NK-92 treated with Interleukin-12 subunit alpha and Interleukin-12 subunit beta, amount 100 ng/mL, for 24 hours (cell line): ENCODE results near the gene IQSEC3.

Experiments used
- DNase-seq: peaks from one replicate; lab custom pipeline; 2025; lab: John Stamatoyannopoulos, UW

Gene IQSEC3

DNA sequence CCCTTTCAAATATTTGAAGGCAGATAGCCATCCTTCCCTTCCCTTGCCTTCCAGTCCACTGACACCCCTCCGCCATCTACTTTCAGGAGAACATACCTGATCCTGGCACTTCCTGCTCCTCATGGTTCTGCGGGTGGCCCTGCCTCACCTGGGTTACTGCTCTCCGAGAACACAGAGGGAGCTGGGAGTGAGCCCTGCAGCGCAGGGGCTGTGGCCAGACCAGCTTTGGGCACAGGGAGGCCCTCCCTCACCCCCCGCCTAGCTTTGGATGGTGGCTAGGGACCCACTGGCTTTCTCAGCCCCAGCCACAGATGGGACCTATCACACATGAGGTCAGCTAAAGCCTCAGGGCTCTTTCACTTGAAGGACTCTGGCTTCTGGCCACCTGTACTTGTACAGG is 12.4 kb downstream of the IQSEC3 start:
- no peak for DNase-seq

DNA sequence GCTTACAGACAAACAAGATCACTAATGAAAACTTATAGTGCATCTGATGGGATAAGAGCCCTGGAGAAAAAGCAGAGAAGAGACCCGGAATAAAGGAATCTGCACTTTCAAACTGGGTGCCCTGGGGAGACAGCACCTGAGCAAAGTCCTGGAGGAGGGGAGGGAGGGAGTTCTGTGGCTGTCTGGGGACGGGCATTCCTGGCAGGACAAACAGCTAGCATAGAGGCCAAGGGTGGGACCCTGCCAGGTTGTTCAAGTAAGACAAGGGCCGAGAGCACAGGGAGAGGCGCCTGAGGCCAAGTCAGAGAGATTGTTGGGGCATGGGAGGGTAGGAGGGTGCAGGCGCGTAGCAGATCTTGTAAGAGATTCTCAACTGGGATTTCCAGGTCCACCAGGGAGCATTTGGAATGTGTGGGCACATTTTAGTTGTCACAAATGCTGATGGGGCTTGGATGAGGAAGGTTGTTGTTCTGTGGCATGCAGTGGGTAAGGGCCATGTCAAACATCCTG is 14.2 kb downstream of the IQSEC3 start:
- no peak for DNase-seq

DNA sequence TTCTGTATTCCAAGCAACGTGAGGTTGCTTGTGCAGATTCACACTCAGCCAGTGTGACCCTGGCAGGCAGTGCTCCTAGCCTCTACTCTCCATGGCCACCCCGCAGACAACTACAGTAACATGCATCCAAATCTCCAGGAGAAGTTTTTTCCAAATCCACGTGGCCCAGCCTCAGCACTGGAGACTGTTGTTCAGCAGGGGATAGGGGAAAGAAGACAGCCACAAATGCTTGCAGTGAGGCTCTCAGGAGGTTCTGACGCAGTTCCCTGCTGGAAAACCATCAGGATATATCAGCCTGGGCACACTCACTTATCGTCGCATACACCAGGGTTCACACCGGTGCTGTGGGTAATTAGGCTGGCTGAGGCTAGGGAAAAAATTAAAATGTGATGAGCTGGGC is 16.2 kb downstream of the IQSEC3 start:
- DNase-seq: no peak

DNA sequence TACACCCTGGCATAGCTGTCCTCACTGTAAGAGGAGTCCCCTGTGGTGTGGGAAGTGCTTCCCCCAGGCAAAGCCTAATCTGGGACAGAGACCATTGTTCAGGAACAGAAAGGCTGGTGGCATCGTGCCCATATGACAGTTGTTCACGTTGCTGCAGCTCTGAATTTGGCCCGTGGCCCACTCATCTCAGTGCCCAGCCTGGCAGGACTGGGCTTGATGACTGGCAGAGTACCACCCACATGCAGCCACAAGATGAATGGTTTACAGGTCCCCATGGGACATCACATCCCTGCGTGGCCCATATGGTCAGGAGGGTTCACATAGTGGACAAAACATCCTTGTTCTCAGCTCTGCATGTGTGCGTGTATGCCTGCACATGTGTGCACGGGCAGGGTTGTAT is 17.5 kb downstream of the IQSEC3 start:
- DNase-seq: no peak

DNA sequence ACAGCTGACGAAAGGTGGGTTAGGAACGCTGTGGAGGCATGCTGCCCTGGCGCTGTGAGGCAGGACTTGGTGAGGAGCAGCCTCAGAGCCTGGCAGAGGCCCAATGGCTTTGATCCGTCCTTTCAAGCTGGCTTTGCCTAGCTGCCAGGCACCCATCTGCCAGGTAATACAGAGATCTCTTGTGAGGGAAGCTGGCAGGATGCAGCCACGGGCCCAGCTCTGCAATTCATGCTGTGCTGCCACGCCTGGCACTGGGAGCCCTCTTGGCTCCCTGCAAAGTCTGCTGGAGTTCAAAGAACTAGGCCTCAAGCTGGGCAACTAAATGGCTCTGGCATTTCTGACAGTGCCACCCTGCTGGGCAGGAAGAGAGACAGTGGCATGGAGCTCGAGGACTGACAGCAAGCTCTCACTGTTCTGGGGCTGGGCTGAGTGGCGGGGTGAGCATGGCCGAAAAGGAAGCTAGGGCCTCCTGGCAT is 18.7 kb downstream of the IQSEC3 start:
- no peak for DNase-seq

DNA sequence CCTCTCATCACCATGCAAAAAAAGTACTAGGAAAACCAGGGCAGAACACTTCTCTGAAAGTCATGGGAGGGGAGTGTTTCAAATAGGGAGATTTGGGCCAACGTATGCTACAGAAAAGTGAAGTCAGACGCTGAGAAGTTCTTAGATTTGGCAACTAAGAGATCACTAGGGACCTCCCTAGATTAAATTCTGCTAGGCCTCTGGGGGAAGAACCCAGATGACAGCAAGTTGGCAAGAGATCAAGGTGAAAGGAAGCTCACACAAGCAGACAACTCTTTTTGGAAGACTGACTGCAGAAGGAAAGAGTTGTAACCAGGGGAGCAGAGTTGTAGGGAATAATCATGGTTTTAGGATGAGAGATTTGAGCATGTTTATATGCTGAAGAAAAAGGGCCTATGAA is 20.7 kb downstream of the IQSEC3 start:
- no peak for DNase-seq

DNA sequence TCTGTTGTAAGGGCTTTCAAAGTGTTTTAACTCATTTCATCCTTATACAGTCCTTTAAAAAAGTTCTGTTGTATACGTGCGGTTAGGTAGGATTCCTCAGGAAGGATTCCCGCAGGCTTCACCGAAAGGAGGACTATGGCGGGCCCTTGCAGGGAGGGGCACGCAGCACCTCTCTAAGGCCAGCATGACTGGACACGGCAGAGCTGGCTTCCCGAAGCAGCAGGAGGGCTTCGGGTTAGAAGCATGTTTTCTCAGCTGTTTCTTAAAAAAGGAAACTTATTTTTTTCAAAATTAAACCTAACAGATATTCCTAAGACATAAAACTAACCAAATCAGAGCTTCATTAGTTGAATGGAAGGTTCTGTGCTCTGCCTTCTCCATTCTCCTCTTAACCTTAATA is 21.3 kb downstream of the IQSEC3 start:
- DNase-seq: no peak

DNA sequence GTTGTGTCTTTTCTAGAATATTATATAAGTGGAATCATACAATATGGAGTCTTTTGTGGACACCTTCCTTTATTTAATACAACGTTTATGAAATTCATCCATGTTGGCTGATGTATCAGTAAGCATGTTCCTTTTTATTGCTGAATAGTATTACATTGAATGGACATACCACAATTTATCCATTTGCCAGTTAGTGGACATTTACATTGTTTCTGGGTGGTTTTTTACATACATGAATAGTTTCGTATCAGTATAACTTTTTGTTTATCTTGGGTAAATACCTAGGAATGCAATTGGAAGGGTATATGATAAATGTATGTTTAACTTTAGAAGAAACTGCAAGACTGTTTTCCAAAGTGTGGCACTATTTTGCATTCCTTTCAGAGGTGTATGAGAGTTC is 23.1 kb downstream of the IQSEC3 start:
- DNase-seq: no peak

DNA sequence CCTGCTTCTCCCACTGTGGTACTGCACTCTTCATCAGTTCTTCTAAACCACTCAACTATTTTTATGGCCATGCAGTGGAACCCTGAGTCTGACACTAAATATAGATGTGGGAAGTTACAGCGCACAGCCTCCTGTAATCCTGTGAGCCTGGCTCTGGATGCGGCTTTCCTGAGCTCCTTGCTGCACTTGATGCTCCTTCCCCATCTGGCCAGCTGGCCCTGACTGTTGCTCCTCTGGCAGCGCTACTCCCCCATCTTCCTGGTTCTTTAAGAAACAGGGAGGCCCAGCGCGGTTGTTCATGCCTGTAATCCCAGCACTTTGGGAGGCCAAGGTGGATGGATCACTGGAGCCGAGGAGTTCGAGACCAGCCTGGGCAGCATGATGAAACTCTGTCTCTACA is 24.6 kb downstream of the IQSEC3 start:
- no peak for DNase-seq

DNA sequence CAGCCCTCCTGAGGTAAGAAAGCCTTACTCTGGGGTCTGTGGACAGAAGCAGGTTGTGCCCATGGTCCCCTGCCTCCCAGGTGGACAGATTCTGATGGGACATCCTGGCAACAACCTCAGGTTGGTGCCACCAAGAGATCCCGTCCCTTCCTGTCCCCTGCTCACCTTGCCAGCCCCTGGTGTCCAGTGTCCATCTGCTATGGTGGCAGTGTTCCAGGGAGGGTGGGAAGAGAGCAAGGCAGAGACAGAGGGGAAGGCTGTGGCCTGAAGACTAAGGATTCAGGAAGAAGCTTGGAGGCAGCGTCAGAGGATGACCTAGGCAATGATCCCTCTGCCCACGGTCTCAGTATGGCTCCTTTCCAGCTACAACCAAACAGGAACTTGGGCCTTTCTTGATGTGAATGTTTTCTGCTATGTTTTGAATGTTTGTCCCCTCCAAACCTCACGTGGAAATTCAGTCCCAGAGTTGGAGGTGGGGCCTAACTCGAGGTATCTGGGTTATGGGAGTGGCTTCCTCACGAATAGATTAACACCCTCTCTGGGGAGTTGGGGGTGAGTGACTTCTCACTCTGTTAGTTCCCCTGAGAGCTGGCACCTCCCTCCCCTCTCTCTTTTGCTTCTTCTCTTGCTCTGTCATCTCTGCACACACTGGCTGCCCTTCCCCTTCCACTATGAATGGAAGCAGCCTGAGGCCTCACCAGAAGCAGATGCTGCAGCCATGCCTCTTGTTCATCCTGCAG is 26.9 kb downstream of the IQSEC3 start:
- no peak for DNase-seq

DNA sequence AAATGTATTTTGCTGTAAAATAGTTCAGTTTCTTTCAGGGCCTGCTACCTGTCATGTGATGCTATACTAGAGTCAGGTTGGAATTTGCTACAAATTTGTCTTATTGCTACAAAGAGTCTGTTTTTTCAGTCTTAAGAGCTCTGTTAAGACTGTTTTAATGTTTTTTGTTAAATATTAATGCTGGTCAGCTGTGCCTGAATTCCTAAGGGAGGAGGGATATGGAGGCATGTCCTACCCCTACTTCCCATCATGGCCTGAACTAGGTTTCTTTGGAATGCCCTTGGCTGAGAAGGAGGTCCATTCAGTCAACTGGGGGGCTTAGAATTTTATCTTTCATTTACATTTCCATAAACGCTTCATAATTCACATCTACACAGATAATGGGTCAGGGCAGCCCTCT is 30.0 kb downstream of the IQSEC3 start:
- DNase-seq: no peak

DNA sequence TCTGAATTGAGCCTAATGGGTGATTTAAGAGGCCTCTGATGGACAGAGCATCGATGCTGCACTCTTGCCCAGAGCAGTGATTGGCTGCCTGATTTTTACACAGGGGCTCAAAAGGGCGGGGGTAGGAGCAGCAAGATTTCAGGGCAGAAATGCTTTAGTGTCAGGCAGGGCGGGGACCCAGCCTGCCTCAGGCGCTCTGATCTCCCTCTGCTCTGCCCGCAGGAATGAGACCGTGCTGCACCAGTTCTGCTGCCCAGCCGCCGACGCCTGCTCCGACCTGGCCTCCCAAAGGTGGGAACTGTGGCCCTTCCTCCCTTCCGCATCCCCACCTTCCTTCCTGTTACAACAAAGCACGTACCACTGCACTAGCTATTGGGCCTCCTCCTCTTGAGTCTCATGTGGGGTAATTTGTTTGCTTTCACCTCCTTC is 32.4 kb downstream of the IQSEC3 start:
- no peak for DNase-seq

DNA sequence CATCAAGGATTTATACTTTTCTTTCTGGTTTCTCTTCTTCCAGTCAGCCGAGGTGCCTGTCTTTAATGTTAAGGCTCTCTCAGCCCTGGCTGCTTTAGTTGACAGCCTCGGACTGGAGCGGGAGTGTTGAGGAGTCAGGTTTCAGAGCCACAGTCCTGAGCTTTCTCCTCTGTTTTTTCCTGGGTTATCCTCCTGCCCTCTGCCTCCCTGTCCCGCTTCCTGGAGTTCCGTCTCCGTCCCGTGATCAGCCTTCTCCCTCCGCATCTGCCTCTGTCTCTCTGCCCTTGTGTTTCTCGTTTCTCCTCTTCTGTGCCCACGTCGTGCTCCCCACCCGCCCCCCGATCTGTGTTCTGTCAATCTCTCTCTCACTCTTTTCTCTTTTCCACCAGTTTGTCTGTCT is 33.0 kb downstream of the IQSEC3 start:
- no peak for DNase-seq

DNA sequence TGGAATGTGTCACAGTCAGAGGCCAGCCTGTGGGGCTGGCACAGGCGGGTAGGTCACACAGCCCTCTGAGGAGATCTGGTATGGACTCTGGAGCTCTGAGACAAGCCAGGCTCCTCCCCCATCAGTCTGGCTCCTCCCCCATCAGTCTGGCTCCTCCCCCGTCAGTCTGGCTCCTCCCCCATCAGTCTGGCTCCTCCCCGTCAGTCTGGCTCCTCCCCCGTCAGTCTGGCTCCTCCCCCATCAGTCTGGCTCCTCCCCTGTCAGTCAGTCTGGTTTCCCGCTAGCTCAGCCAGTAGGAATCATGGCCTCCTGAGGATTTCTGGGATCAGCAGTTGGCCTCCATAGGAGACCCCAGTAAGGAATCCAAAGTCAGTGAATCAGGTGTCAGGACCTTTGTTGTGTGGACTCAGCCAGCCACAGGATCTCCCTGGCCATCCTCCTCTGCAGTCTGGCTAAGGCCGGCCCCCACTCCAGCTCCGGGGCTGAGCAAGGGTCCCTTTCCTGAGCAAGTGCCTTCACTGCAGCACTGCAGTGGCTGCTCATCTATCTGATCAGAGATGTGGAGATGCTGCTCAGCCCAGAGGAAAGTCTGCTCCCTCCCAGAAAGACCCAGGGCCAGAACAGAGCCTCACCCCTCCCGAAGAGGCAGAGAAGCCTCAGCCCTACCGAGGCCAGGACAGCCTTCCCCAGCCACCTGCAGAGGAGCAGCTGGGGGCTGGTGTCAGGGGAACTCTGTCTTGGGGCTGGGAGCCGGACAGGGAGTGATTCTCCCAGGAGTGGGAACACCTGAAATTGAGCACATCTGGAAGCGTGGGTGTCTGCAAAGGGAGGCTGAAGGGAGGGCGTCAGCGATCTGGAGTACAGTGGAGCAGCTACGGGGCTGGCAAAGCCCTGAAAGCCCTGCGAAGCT is 35.7 kb downstream of the IQSEC3 start:
- no peak for DNase-seq

DNA sequence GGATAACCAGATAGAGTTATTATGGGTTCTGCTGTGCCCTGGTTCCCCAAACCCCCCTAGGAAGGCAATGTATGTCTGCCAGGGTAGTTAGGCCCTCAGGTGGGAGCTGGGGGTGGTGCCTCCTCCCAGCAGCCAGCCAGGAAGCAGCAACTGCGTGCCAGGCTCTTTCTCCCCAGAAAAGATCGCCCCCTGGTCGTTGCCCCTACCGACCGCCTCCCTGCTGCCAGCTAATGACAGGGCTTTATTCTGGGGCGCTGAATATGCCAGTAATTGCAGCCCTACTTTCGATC is 36.3 kb downstream of the IQSEC3 start:
- no peak for DNase-seq

DNA sequence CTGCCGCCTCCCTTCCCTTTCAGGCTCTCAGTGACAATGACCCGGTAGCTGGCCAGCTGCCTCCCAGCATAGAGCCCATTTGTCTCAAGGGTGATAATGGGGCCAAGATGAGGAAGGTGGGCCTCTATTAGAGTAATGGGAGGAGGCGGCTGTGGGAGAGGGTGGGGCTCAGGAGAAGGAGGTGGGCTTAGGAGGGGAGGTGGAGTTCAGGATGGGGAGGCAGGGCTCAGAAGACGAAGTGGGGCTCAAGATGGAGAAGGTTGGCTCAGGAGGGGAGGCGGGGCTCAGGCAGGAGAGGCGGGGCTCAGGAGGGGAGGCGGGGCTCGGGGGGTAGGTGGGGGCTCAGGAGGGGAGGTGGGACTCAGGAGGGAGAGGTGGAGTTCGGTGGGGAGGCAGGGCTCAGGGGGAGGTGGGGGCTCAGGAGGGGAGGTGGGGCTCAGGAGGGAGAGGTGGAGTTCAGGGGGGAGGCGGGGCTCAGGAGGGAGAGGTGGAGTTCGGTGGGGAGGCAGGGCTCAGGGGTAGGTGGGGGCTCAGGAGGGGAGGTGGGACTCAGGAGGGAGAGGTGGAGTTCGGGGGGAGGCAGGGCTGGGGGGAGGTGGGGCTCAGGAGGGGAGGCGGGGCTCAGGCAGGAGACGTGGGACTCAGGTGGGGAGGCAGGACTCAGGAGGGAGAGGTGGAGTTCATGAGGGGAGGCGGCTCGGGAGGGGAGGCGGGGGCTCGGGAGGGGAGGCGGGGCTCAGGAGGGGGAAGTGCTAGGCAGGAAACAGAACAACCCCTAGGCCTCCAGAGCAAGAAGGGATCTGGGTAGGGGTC is 36.8 kb downstream of the IQSEC3 start:
- no peak for DNase-seq

DNA sequence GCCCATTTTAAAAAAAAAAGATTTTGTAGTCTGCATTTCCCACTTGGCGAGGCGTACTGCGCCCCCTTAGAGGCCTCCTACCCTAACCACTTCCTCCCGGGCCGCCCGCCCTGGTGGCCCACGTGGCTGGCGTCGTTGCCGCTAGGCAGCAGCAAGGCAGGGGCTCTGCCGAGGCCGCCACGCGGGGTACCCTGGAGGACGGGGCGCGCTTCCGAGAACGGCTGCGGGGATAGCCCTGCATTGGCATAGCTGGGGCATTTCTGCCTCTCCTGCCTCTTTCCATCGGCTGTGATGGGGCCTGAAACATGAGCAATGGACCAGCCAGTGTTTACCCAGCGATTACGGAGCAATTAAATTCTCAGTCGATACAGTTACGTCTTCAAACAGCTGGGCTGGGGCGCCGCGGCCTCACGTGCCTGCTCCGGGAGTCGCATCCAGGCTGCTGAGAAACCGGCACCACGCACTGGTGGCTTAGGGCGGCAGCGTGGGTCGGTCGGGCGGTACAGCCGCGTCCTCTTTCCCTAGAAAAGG is 38.0 kb downstream of the IQSEC3 start:
- DNase-seq: no peak

DNA sequence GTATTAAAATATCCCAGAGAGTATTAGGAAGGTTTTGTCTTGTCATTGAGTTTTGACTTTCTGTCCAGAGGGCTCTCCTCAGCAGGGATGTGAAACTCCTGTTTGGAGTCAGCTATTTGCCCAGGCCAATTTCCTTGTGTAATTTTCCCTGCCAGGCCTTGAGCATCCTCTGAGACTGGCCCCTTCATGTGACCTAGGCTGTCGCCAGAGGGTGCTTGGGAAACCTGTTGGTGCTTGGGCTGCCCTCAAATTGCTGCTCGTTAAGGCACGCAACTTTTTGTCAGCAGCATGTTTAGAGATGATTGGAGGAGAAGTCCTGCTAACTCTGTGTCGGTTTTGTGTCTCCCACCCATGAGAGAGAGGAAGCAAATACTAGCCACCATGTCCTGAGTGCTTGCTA is 39.1 kb downstream of the IQSEC3 start:
- DNase-seq: no peak

DNA sequence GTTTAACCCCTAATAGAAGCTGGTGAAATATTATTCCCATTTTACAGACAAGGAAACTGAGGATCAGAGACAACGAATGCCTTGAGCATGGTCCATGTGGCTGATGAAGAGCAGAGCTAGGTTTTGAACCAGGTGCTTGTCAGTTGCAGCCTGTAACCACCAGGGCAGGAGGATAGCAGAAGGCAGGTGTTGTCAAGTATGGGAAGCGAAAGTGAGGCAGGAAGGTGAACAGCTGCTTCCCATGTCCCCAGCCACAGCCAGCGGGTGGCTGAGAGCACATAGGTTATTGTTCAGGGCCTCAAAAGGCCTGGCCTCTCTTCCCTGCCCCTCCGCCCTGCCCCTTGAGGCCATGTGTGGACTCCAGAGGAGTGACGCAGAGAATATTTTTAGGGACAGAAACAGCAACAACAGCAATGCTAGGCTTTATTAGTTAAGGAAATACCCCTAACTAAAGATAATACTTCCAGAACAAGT is 39.6 kb downstream of the IQSEC3 start:
- DNase-seq: no peak

DNA sequence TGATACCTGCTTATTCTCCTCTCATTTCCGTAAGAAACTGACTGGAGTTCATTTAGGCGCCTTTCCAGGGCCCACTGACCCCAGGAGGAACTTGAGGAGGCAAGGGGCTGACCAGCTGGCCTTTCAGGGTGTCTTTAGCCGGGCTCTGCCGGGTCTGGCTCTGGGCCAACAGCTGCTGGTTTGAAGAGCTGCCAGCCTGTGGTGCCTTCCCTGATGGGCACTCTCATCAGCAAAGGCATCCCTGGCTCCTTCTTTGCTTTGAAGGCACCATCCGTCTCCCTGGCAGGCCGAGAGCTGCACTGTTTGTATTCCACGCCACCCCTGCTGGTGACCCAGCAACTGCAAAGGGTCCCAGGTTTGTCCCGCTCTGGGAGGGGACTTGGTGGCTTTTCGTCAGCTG is 42.0 kb downstream of the IQSEC3 start:
- DNase-seq: no peak

DNA sequence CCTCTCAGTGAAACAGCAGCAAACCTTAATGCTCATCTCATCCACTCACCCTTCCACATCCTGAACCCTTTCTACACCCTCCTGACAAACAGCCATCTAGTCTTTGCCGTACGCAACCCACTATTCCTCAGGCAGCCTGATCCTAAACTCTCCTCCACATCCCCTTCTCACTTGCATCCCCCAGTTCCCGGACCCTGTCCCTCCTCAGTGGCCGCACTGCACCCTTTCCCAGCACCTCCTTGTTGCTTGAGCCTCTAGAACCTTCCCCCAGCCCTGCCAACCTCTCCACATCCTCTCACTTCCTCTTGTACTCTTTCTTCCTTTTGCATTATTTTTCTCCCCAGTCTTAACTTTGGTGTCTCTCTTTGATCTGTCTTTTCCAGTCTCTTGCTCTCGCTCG is 42.9 kb downstream of the IQSEC3 start:
- no peak for DNase-seq

DNA sequence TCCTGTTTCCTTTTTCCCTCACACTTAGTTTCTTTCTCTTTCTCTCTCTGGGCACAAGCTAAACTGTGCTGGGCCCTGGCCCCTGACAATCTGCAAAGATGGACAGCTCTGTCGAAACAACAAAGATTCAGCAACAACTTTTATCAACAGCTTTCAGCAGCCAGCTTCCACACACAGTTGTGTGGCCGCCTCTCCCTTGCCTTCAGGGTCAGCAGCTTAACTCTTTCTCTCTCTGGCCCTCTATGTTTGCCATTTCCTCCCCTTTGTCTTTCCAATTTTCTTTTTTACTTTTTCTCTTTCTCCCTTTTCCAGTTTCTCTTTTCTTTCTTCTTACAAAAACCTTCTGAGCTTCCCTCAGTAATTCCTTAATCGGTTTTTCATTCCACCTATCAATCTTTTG is 43.3 kb downstream of the IQSEC3 start:
- DNase-seq: no peak
